ENCODE data around the gene MESP1. TPM values are rescaled to one million over a fixed set of nuclear protein-coding genes. Genes with fewer than 3 reads are reported as not detected.

MESP1 gene
- polyA plus RNA-seq, 1 donor from 2014 or later, result 4.8 TPM

GRCh38 chr15:89755701-89756100, 4.7 kb upstream of the MESP1 start:
- H3K9ac ChIP-seq (ENCODE audit: low read length), result no peak overlapping the region
- H3K4me3 ChIP-seq (ENCODE audit: low read length), result no peak overlapping the region
- H3K79me2 ChIP-seq (replicated peaks; ENCODE audit: insufficient read depth, low read length), result no peaks in the 10 kb centered on the region
- no peak overlapping the region for H2AFZ ChIP-seq (ENCODE audit: low read depth, low read length)
- no peaks in the 10 kb centered on the region for H4K20me1 ChIP-seq (ENCODE audit: insufficient read depth)
- H3K4me2 ChIP-seq (ENCODE audit: low read length), result no peak overlapping the region
- H3K9me2 ChIP-seq (ENCODE audit: insufficient read depth, low read length), result no peaks in the 10 kb centered on the region
- no peaks in the 10 kb centered on the region for H3K9me3 ChIP-seq (ENCODE audit: low read length)
- no peak overlapping the region for H3K27ac ChIP-seq (ENCODE audit: low read length)
- H3K36me3 ChIP-seq (ENCODE audit: insufficient read depth, low read length), result no peaks in the 10 kb centered on the region
- H3K27me3 ChIP-seq (ENCODE audit: insufficient read depth, low read depth, low read length), result no peaks in the 10 kb centered on the region
- TF ChIP-seq CTCF (IDR thresholded peaks at IDR 0.05; ENCODE audit: poor library complexity, severe bottlenecking), result no peak
- no peak for TF ChIP-seq REST (IDR thresholded peaks at IDR 0.05; ENCODE audit: borderline replicate concordance)
- TF ChIP-seq MXI1 (conservative IDR thresholded peaks at IDR 0.05; ENCODE audit: poor library complexity, severe bottlenecking), result no peak
- TF ChIP-seq POLR2AphosphoS5 (IDR thresholded peaks at IDR 0.05), result no peak
- no peaks in the 10 kb centered on the region for H3F3A ChIP-seq (ENCODE audit: insufficient read depth, low read length, poor library complexity, severe bottlenecking)

GRCh38 chr15:89754361-89755154, 3.5 kb upstream of the MESP1 start:
- Histone ChIP-seq H3K4me3 (ENCODE audit: low read length) (no peak overlapping the region), H4K20me1 (ENCODE audit: insufficient read depth) (no peaks in the 10 kb centered on the region), H3K4me2 (ENCODE audit: low read length) (no peak overlapping the region), H3K36me3 (ENCODE audit: insufficient read depth, low read length) (no peaks in the 10 kb centered on the region), H3K9me3 (ENCODE audit: low read length) (no peaks in the 10 kb centered on the region), H3K9me2 (ENCODE audit: insufficient read depth, low read length) (no peaks in the 10 kb centered on the region), H3K9ac (ENCODE audit: low read length) (no peak overlapping the region), H3K27ac (ENCODE audit: low read length) (no peak overlapping the region), H3K27me3 (ENCODE audit: insufficient read depth, low read depth, low read length) (peaks cover 8% of the 10 kb centered on the region), H3K79me2 (replicated peaks; ENCODE audit: insufficient read depth, low read length) (no peaks in the 10 kb centered on the region), H3F3A (ENCODE audit: insufficient read depth, low read length, poor library complexity, severe bottlenecking) (no peaks in the 10 kb centered on the region), H2AFZ (ENCODE audit: low read depth, low read length) (no peak overlapping the region)
- TF ChIP-seq RAD21 (conservative IDR thresholded peaks at IDR 0.05) (no peak), EP300 (conservative IDR thresholded peaks at IDR 0.05; ENCODE audit: poor library complexity, severe bottlenecking) (no peak), CTCF (IDR thresholded peaks at IDR 0.05; ENCODE audit: poor library complexity, severe bottlenecking) (no peak), TAF1 (IDR thresholded peaks at IDR 0.05; ENCODE audit: low read depth) (no peak), MXI1 (conservative IDR thresholded peaks at IDR 0.05; ENCODE audit: poor library complexity, severe bottlenecking) (no peak), POLR2AphosphoS5 (IDR thresholded peaks at IDR 0.05) (no peak), EZH2 (IDR thresholded peaks at IDR 0.05; ENCODE audit: borderline replicate concordance, insufficient read depth, low read length, poor library complexity, severe bottlenecking) (no peak), SMC3 (conservative IDR thresholded peaks at IDR 0.05; ENCODE audit: poor library complexity) (no peak), REST (IDR thresholded peaks at IDR 0.05; ENCODE audit: borderline replicate concordance) (no peak)

All from neural cell (in vitro differentiated cells).